Measurements from ENCODE around the gene BCAP31. TPM values are rescaled to one million over a fixed set of nuclear protein-coding genes. Genes with fewer than 3 reads are reported as not detected.

The BCAP31 gene
- total RNA-seq, 6 donors from 2014 or later = 110 to 236 (median 132) TPM

DNA sequence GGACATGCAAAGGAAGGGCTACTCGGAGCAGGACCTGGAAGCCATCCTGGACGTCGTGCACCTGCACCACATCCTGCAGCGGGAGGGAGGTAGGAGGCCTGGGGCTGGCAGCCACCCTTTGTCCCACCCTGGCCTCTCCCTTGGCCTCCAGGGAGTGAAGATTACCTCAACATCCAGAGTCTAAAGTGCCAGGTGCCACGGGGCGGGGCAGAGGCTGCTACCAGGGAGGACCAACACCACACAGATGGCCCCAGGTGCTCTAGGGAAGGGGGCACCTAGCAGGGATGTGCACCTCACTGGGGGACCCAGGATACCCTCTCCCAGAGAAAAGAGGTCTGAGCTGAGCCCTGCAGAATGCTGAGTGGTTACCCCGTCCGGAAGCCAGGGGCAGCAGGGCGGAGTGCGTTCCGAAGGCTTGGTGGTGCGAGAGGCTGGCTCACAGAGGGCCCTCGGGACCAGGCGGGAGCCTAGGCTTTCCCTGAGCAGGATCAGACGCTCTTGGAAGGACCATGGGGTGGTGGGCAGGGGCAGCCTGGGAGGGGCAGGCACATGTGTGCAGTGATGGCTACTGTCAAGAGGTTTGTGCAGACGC, 16.5 kb upstream of the BCAP31 start:
- no peak overlapping the region for H3K4me3 ChIP-seq
- TF ChIP-seq, protein P1, sequence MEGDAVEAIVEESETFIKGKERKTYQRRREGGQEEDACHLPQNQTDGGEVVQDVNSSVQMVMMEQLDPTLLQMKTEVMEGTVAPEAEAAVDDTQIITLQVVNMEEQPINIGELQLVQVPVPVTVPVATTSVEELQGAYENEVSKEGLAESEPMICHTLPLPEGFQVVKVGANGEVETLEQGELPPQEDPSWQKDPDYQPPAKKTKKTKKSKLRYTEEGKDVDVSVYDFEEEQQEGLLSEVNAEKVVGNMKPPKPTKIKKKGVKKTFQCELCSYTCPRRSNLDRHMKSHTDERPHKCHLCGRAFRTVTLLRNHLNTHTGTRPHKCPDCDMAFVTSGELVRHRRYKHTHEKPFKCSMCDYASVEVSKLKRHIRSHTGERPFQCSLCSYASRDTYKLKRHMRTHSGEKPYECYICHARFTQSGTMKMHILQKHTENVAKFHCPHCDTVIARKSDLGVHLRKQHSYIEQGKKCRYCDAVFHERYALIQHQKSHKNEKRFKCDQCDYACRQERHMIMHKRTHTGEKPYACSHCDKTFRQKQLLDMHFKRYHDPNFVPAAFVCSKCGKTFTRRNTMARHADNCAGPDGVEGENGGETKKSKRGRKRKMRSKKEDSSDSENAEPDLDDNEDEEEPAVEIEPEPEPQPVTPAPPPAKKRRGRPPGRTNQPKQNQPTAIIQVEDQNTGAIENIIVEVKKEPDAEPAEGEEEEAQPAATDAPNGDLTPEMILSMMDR (IDR thresholded peaks at IDR 0.05) = no peak
- TF ChIP-seq POLR2A (IDR thresholded peaks at IDR 0.05) (no peak), POLR2AphosphoS5 (IDR thresholded peaks at IDR 0.05) (no peak), EP300 (IDR thresholded peaks at IDR 0.05) (no peak)
- H3K27me3 ChIP-seq = no peaks in the 10 kb centered on the region
- no peak overlapping the region for H3K27ac ChIP-seq
- DNase-seq (no peak), ATAC-seq (ENCODE audit: low FRiP score in 2 of 2) (no peak)
- peaks cover 0 to 25% (median 12%) of the 10 kb centered on the region in 4 donors for H3K36me3 ChIP-seq
- peaks cover 0 to 12% (median 3%) of the 10 kb centered on the region in 4 donors for H3K4me1 ChIP-seq
- WGBS, 2 donors = 86% methylated on average over 10 of the region's 16 CpGs; no CpG with 5 or more reads in 1 of the 2 donors
- H3K9me3 ChIP-seq = no peaks in the 10 kb centered on the region

GRCh38 chrX:153739754-153740486, 15.7 kb upstream of the BCAP31 start:
- TF ChIP-seq, protein P1 (IDR thresholded peaks at IDR 0.05) = no peak
- TF ChIP-seq EP300 (IDR thresholded peaks at IDR 0.05) = no peak
- TF ChIP-seq POLR2AphosphoS5 (IDR thresholded peaks at IDR 0.05) = no peak
- TF ChIP-seq POLR2A (IDR thresholded peaks at IDR 0.05) = no peak
- 81 to 100% methylated on average over 4 to 19 of the region's 29 CpGs for WGBS, 2 donors
- Histone ChIP-seq H3K27ac (no peak overlapping the region), H3K36me3 (peaks cover 0 to 25% (median 12%) of the 10 kb centered on the region in 4 donors), H3K4me3 (no peak overlapping the region), H3K27me3 (no peaks in the 10 kb centered on the region), H3K4me1 (peaks cover 0 to 12% (median 3%) of the 10 kb centered on the region in 4 donors), H3K9me3 (no peaks in the 10 kb centered on the region)
- DNase-seq (no peak), ATAC-seq (ENCODE audit: low FRiP score in 2 of 2) (peak in 1 of 2 donors; percentile 62)

DNA sequence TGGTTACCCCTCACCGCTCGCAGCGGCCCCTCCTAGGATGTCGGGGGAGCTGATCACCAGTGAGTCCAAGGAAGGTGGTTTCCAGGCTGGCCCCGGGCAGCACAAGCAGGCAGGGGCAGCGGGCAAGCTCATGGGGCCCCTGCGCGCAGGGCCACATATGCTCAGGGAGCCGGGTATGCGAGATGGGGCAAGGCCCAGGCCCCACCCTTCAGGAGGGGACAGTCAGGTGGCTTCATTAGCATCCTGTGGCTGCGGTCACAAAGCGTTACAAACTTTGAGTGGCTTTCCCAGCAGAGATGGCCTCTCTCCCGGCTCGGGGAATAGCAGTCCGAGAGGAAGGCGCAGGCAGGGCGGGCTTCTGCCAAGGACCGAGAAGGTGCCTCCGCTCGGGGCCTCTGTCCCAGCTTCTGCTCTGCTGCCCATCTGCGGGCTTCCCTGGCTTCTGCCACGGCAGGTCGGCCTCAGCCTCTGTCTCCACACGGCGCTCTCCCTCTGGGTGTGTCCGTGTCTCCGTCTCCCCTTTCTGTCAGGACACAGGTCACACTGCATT, 13.9 kb upstream of the BCAP31 start:
- DNase-seq = no peak
- 95% methylated on average over 20 of the region's 27 CpGs; no CpG with 5 or more reads in 1 of the 2 donors for WGBS, 2 donors
- Histone ChIP-seq H3K27ac (no peak overlapping the region), H3K36me3 (peaks cover 0 to 25% (median 12%) of the 10 kb centered on the region in 4 donors), H3K27me3 (no peaks in the 10 kb centered on the region), H3K4me3 (no peak overlapping the region), H3K9me3 (no peaks in the 10 kb centered on the region), H3K4me1 (no peaks in the 10 kb centered on the region)
- no peak for ATAC-seq (ENCODE audit: low FRiP score in 2 of 2)
- TF ChIP-seq POLR2AphosphoS5 (IDR thresholded peaks at IDR 0.05) = no peak

DNA sequence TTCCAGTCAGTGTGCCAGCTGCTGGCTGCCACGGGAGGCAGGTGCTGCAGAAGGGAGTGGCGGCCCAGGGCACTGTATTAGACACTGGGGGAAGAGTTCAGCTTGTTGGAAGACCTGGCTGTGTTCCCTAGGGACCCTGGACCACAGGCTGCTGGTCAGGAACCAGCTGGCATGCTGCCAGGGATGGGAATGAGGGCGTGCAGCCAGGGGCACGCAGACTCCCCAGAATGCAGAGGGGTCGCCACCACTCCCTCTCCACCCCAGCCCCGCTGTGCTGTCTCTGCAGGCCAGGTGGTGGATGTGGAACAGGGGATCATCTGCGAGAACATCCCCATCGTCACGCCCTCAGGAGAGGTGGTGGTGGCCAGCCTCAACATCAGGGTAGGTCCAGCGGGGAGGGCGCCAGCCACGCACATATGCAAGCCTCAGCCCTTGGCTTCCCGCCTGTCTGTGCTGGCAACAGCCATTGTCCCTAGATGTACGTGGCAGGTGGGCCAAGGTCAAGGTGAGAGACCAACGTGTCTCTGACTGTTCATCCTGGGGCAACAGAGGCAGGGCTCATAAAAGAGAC, 12.8 kb upstream of the BCAP31 start:
- no peak for TF ChIP-seq EP300 (IDR thresholded peaks at IDR 0.05)
- TF ChIP-seq, protein P1 (IDR thresholded peaks at IDR 0.05) = no peak
- TF ChIP-seq POLR2AphosphoS5 (IDR thresholded peaks at IDR 0.05) = no peak
- no peak for TF ChIP-seq POLR2A (IDR thresholded peaks at IDR 0.05)
- no peaks in the 10 kb centered on the region for H3K4me1 ChIP-seq
- H3K36me3 ChIP-seq = peaks cover 0 to 25% (median 14%) of the 10 kb centered on the region in 4 donors
- H3K27ac ChIP-seq = no peak overlapping the region
- H3K4me3 ChIP-seq = no peak overlapping the region
- no peaks in the 10 kb centered on the region for H3K27me3 ChIP-seq
- DNase-seq (no peak), ATAC-seq (ENCODE audit: low FRiP score in 2 of 2) (no peak)
- 81% methylated on average over 15 of the region's 15 CpGs; no CpG with 5 or more reads in 1 of the 2 donors for WGBS, 2 donors
- H3K9me3 ChIP-seq = peaks cover 0 to 7% (median 0%) of the 10 kb centered on the region in 4 donors
